Kidney epithelial cell (primary cell): Measurements from ENCODE around the gene PLA2G3. TPM values are rescaled to one million over a fixed set of nuclear protein-coding genes. Genes with fewer than 3 reads are reported as not detected.
"Not testable (repeated sequence)": the region's sequence is repeated elsewhere in the genome, so short reads cannot be mapped to it uniquely, and the experiment has no call there.

Experiments
- DNase-seq: peaks from one replicate; pipeline ENCODE4 v3.0.0-alpha.2; 2010; ENCODE audit warnings: low read depth
- H3K27me3 ChIP-seq: 2 replicates; pipeline ENCODE4 v1.6.0; 2011; ENCODE audit warnings: low read length; ENCODE audit not compliant: control insufficient read depth, insufficient read depth
- H3K36me3 ChIP-seq: 2 replicates; pipeline ENCODE4 v1.5.1; 2011; ENCODE audit warnings: low read length; ENCODE audit not compliant: control insufficient read depth, insufficient read depth
- H3K4me3 ChIP-seq: 2 replicates; pipeline ENCODE4 v1.5.1; 2011; ENCODE audit warnings: low read depth, mild to moderate bottlenecking, control low read depth, low read length
- CTCF ChIP-seq: IDR thresholded peaks from 2 replicates; pipeline ENCODE4 v1.5.1; 2011; ENCODE audit warnings: mild to moderate bottlenecking, moderate library complexity, low read length, control low read depth, inconsistent platforms; ENCODE audit not compliant: insufficient read depth, poor library complexity, severe bottlenecking
- total RNA-seq: library from RNA; depleted of rRNA; stranded (reverse); fragments of >200 nt; gene quantifications from 2 replicates; pipeline ENCODE4 v1.2.3, GENCODE V29; 2015

Gene PLA2G3
- total RNA-seq, 1 donor from 2014 or later: 0.46 TPM

- no peak overlapping the region for H3K4me3 ChIP-seq
- no peak for DNase-seq
- H3K27me3 ChIP-seq: no peaks in the 10 kb centered on the region
- no peak for TF ChIP-seq CTCF
- peaks cover 15% of the 10 kb centered on the region for H3K36me3 ChIP-seq
These were observed 40.9 kb downstream of the PLA2G3 start for GRCh38 chr22:31099386-31099785.

- TF ChIP-seq CTCF: no peak
- no peak for DNase-seq
- Histone ChIP-seq H3K36me3 (peaks cover 16% of the 10 kb centered on the region), H3K4me3 (no peak overlapping the region), H3K27me3 (no peaks in the 10 kb centered on the region)
These were observed 41.6 kb downstream of the PLA2G3 start for GRCh38 chr22:31098632-31099110.

GRCh38 chr22:31097941-31098631 is 42.2 kb downstream of the PLA2G3 start:
- no peaks in the 10 kb centered on the region for H3K27me3 ChIP-seq
- no peak overlapping the region for H3K4me3 ChIP-seq
- H3K36me3 ChIP-seq: peaks cover 16% of the 10 kb centered on the region
- TF ChIP-seq CTCF: no peak
- no peak for DNase-seq

DNA sequence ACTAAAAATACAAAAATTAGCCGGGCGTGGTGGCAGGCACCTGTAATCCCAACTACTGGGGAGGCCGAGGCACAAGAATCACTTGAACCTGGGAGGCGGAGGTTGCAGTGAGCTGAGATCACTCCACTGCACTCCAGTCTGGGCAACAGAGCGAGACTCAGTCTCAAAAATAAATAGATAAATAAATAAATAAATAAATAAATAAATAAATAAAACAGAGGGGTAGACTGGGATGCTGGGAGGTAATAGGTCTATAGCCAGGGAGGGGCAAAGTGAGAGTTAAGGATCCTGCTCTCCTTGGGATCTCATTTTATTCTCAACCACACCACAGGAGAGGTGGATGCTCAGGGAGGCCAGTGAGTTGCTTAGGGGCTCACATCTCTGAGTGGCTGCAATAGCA is 42.8 kb downstream of the PLA2G3 start:
- DNase-seq, H3K4me3 ChIP-seq, H3K27me3 ChIP-seq: not testable (repeated sequence)
- H3K36me3 ChIP-seq: peaks cover 16% of the 10 kb centered on the region

DNA sequence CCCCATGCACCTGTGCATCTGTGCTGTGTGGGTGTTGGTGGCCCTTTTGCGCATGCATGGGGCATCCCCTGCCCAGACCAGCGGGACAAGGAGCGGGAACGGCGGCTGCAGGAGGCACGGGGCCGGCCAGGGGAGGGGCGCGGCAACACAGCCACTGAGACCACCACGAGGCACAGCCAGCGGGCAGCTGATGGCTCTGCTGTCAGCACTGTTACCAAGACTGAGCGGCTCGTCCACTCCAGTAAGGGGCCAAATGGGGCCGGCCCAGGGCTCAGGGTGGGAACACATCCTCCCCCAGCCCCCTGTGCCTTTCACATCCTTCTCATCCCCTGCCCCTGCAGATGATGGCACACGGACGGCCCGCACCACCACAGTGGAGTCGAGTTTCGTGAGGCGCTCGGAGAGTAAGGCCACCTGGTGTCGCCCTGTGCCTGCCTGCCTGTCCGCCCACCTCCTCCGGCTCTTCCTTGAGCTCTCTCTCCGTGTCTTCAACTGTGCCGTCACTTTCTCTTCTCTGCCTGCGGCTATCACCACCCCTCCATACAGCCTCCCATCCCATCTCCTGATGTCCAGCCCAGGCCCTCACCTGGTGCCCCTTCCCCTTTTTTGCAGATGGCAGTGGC is 43.5 kb downstream of the PLA2G3 start:
- DNase-seq: no peak
- Histone ChIP-seq H3K4me3 (no peak overlapping the region), H3K27me3 (no peaks in the 10 kb centered on the region), H3K36me3 (peaks cover 19% of the 10 kb centered on the region)
- no peak for TF ChIP-seq CTCF

- no peak overlapping the region for H3K4me3 ChIP-seq
- TF ChIP-seq CTCF: no peak
- peaks cover 19% of the 10 kb centered on the region for H3K36me3 ChIP-seq
- H3K27me3 ChIP-seq: no peaks in the 10 kb centered on the region
- DNase-seq: no peak
These were observed 44.6 kb downstream of the PLA2G3 start for GRCh38 chr22:31095637-31096249.
